OCI-LY1 (cell line): ENCODE results near the gene TCHP.

ENCODE experiments used
- H2AFZ ChIP-seq: fragments of 200-600 bp; sonication (generic), shearing (Covaris generic); 2 replicates; pipeline ENCODE4 v1.6.0; 2014; ENCODE audit warnings: antibody characterized with exemption, mild to moderate bottlenecking, low read length
- H3F3A ChIP-seq: fragments of 200-600 bp; sonication (generic), shearing (Covaris generic); 2 replicates; pipeline ENCODE4 v1.6.0; 2014; ENCODE audit warnings: mild to moderate bottlenecking, antibody characterized with exemption, low read length, moderate library complexity; ENCODE audit not compliant: insufficient read depth
- H3K27ac ChIP-seq: fragments of 200-600 bp; sonication (generic); 2 replicates; pipeline ENCODE4 v1.5.1; 2014; ENCODE audit warnings: low read length, mixed run types, mild to moderate bottlenecking, low read depth; ENCODE audit not compliant: poor library complexity, severe bottlenecking
- H3K27me3 ChIP-seq: fragments of 200-600 bp; sonication (generic); 2 replicates; pipeline ENCODE4 v1.6.0; 2014; ENCODE audit warnings: antibody characterized with exemption, mild to moderate bottlenecking, low read length, moderate library complexity; ENCODE audit not compliant: insufficient read depth
- H3K36me3 ChIP-seq: fragments of 200-600 bp; sonication (generic); 2 replicates; pipeline ENCODE4 v1.6.1; 2014; ENCODE audit warnings: mild to moderate bottlenecking, antibody characterized with exemption, low read length, moderate library complexity, mixed read lengths; ENCODE audit not compliant: insufficient read depth
- H3K4me1 ChIP-seq: fragments of 200-600 bp; sonication (generic); 2 replicates; pipeline ENCODE4 v1.5.1; 2014; ENCODE audit warnings: mild to moderate bottlenecking, low read length, moderate library complexity; ENCODE audit not compliant: insufficient read depth, severe bottlenecking
- H3K4me2 ChIP-seq: fragments of 200-600 bp; sonication (generic), shearing (Covaris generic); 2 replicates; pipeline ENCODE4 v1.6.1; 2014; ENCODE audit warnings: low read length
- H3K4me3 ChIP-seq: fragments of 200-600 bp; sonication (generic); 2 replicates; pipeline ENCODE4 v1.5.1; 2014; ENCODE audit warnings: low read length, low read depth, mild to moderate bottlenecking, mixed read lengths; ENCODE audit not compliant: poor library complexity, severe bottlenecking
- H3K79me2 ChIP-seq: fragments of 200-600 bp; shearing (Covaris generic); 2 replicates; pipeline ENCODE4 v1.6.1; 2016; ENCODE audit warnings: mixed run types, low read length, mixed read lengths; ENCODE audit not compliant: insufficient read depth
- H3K9ac ChIP-seq: fragments of 200-600 bp; sonication (generic), shearing (Covaris generic); 2 replicates; pipeline ENCODE4 v1.6.1; 2014; ENCODE audit warnings: mild to moderate bottlenecking, low read length, mixed read lengths
- H3K9me2 ChIP-seq: fragments of 200-600 bp; sonication (generic), shearing (Covaris generic); 2 replicates; pipeline ENCODE4 v1.6.1; 2014; ENCODE audit warnings: low read depth, mild to moderate bottlenecking, low read length, mixed read lengths
- H3K9me3 ChIP-seq: fragments of 200-600 bp; shearing (Covaris generic); 2 replicates; pipeline ENCODE4 v1.6.1; 2014; ENCODE audit warnings: low read length, mixed read lengths
- H4K20me1 ChIP-seq: fragments of 200-600 bp; sonication (generic), shearing (Covaris generic); 2 replicates; pipeline ENCODE4 v1.6.0; 2016; ENCODE audit warnings: mild to moderate bottlenecking, low read length; ENCODE audit not compliant: insufficient read depth
- EZH2 ChIP-seq: fragments of 200-600 bp; sonication (generic), shearing (Covaris generic); IDR thresholded peaks from 2 replicates; pipeline ENCODE4 v1.8.0; 2017; ENCODE audit warnings: borderline replicate concordance, mixed run types, mild to moderate bottlenecking, antibody characterized with exemption, low read length, moderate library complexity, mixed read lengths
- TF ChIP-seq, protein P1 (sequence below): fragments of 200-600 bp; sonication (generic), shearing (Covaris generic); IDR thresholded peaks from 2 replicates; pipeline ENCODE4 v1.5.1; 2017; ENCODE audit warnings: mild to moderate bottlenecking, antibody characterized with exemption, low read length, moderate library complexity, mixed read lengths

Gene TCHP

DNA sequence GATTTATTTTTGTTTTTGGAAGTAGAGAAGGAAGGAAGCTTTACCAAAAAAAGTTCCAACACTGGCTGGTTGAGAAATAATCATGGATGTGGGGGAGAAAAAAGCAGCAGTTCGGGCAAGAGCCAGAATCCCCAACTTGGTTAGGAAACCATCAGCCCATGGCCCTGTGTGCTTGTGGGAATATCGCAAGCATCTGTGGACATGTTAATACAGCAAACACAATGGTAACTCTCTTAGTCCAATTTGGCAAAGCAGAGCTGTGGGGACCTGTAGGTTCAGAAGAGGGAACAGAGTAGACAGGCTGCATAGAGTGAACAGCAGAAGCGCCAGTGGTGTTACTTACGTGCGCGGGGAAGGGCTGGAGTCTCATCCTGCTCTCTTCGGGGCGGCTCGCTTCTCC is 46.8 kb downstream of the TCHP start:
- Histone ChIP-seq H3K36me3 (peaks cover 61% of the 10 kb centered on the region), H3K79me2 (no peaks in the 10 kb centered on the region), H3K27me3 (no peaks in the 10 kb centered on the region), H2AFZ (no peak overlapping the region), H4K20me1 (no peaks in the 10 kb centered on the region), H3K4me3 (no peak overlapping the region), H3K4me2 (no peak overlapping the region), H3K27ac (no peak overlapping the region), H3F3A (no peaks in the 10 kb centered on the region), H3K9ac (no peak overlapping the region), H3K9me3 (no peaks in the 10 kb centered on the region), H3K9me2 (no peaks in the 10 kb centered on the region), H3K4me1 (peaks cover 9% of the 10 kb centered on the region)
- TF ChIP-seq, protein P1, sequence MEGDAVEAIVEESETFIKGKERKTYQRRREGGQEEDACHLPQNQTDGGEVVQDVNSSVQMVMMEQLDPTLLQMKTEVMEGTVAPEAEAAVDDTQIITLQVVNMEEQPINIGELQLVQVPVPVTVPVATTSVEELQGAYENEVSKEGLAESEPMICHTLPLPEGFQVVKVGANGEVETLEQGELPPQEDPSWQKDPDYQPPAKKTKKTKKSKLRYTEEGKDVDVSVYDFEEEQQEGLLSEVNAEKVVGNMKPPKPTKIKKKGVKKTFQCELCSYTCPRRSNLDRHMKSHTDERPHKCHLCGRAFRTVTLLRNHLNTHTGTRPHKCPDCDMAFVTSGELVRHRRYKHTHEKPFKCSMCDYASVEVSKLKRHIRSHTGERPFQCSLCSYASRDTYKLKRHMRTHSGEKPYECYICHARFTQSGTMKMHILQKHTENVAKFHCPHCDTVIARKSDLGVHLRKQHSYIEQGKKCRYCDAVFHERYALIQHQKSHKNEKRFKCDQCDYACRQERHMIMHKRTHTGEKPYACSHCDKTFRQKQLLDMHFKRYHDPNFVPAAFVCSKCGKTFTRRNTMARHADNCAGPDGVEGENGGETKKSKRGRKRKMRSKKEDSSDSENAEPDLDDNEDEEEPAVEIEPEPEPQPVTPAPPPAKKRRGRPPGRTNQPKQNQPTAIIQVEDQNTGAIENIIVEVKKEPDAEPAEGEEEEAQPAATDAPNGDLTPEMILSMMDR: no peak
- no peak for TF ChIP-seq EZH2

DNA sequence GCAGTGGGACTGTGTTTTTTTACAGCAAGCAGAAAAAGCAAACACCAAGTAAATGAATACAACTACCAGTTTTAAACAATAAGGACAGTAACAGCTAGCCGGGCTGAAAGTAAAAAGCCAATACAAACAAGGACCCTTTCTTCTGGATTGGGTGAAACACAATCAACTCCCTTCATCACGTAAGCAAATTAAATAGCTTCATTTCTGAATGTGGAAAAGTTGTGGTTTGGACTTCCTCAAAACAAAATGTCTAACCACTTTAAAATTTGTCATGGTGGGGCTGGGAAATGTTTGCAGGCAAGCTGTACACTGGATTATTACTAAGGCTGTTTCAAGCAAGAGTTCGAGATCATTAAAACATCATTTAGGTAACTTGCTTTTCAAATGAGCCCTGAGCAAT is 47.4 kb downstream of the TCHP start:
- TF ChIP-seq, protein P1: no peak
- TF ChIP-seq EZH2: no peak
- peak overlapping the region; percentile 25 for H3K27ac ChIP-seq
- H3K27me3 ChIP-seq: no peaks in the 10 kb centered on the region
- peaks cover 67% of the 10 kb centered on the region for H3K36me3 ChIP-seq
- H3K79me2 ChIP-seq: no peaks in the 10 kb centered on the region
- no peaks in the 10 kb centered on the region for H4K20me1 ChIP-seq
- H3F3A ChIP-seq: no peaks in the 10 kb centered on the region
- H3K9me3 ChIP-seq: no peaks in the 10 kb centered on the region
- peaks cover 9% of the 10 kb centered on the region for H3K4me1 ChIP-seq
- H3K4me3 ChIP-seq: no peak overlapping the region
- no peak overlapping the region for H3K9ac ChIP-seq
- no peak overlapping the region for H3K4me2 ChIP-seq
- H3K9me2 ChIP-seq: no peaks in the 10 kb centered on the region
- no peak overlapping the region for H2AFZ ChIP-seq

DNA sequence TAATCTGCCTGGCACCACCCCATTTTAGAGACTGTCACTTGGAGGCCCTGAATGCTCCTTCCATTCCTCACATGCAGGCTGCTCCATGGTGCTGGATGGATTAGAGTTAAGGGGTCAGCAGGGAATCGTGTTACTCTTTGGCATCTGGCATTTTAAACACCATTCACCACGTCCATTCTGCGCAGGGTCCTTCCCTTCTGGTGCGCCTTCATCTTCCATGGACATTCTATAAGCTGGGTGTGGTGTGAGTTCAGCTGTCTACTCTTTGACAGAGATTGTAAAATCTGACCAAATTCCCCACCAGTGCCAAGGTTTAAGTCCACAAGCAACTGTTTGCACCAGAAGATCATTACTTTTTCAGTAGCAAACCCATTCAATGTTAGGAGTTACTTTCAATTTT is 48.3 kb downstream of the TCHP start:
- Histone ChIP-seq H3K4me2 (no peak overlapping the region), H3K9me3 (no peaks in the 10 kb centered on the region), H2AFZ (no peak overlapping the region), H3K4me3 (no peak overlapping the region), H3K9me2 (no peaks in the 10 kb centered on the region), H3K36me3 (peaks cover 75% of the 10 kb centered on the region), H3K9ac (no peak overlapping the region), H3K79me2 (no peaks in the 10 kb centered on the region), H3K4me1 (peaks cover 9% of the 10 kb centered on the region), H3K27ac (no peak overlapping the region), H4K20me1 (no peaks in the 10 kb centered on the region), H3K27me3 (no peaks in the 10 kb centered on the region), H3F3A (no peaks in the 10 kb centered on the region)
- TF ChIP-seq, protein P1: no peak
- no peak for TF ChIP-seq EZH2
